ENCODE measurements around the gene NAPG. TPM values are rescaled to one million over a fixed set of nuclear protein-coding genes. Genes with fewer than 3 reads are reported as not detected.
"Not testable (repeated sequence)": the region's sequence is repeated elsewhere in the genome, so short reads cannot be mapped to it uniquely, and the experiment has no call there.

NAPG gene
- total and polyA plus RNA-seq, 5 donors, result 17.6 to 45.8 (median 31.0) TPM

- 45% methylated on average over 5 of the region's 5 CpGs for WGBS
- ATAC-seq (no peak), DNase-seq (no peak)
- Histone ChIP-seq H3K9me3 (ENCODE audit: control insufficient read depth, low read length) (no peaks in the 10 kb centered on the region), H3K27me3 (ENCODE audit: control insufficient read depth, insufficient read depth) (no peaks in the 10 kb centered on the region), H3K4me3 (ENCODE audit: low read length) (no peak overlapping the region), H3K27ac (ENCODE audit: low read length) (no peak overlapping the region), H3K4me1 (ENCODE audit: control insufficient read depth, insufficient read depth, low read length) (no peaks in the 10 kb centered on the region)
- intact Hi-C loops (cut with DNase I), result loop anchor here in 1 of 4 donors (5.0 to 10.0 kb wide), 2 partner anchors 589 to 981 kb away; no protein-coding TSS in a partner anchor
These were observed 40.0 kb downstream of the NAPG start for GRCh38 chr18:10565835-10566234.

DNA sequence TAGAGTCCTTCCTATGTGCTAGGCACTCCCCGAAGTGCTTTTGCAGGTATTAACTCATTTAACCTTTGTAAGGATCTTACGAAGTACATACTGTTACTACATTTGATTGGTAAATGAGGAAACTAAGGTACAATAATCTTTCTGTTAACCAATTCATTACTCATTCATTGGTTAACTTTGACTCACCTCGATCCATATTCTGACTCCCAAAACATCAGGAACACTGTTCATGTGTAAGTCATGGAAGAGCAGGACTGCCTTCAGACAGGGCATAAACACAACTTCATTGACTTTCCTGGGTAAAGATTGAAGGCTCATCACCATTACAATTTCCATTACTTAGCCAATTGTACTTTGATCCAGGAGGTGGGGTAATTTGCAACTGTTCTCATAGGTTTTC is 40.6 kb downstream of the NAPG start:
- Histone ChIP-seq H3K27ac (ENCODE audit: low read length) (no peak overlapping the region), H3K27me3 (ENCODE audit: control insufficient read depth, insufficient read depth) (no peaks in the 10 kb centered on the region), H3K9me3 (ENCODE audit: control insufficient read depth, low read length) (no peaks in the 10 kb centered on the region), H3K4me3 (ENCODE audit: low read length) (no peak overlapping the region), H3K4me1 (ENCODE audit: control insufficient read depth, insufficient read depth, low read length) (no peaks in the 10 kb centered on the region)
- DNase-seq, result no peak
- ATAC-seq, result no peak
- WGBS, result 91% methylated on average over 3 of the region's 3 CpGs
- intact Hi-C loops (cut with DNase I), result loop anchor here in 1 of 4 donors (5.0 to 10.0 kb wide), 2 partner anchors 588 to 981 kb away; no protein-coding TSS in a partner anchor

DNA sequence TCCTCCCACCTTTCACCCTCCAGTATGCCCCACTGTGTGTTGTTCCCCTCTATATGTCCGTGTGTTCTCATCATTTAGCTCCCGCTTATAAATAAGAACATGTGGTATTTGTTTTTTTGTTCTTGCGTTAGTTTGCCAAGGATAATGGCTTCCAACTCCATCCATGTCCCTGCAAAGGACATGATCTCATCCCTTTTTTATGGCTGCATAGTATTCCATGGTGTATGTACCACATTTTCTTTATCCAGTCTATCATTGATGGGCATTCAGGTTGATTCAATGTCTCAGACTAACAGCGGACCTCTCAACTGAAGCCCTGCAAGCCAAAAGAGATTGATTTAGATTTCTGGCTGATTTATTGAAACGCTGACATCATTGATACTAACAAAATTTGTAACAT is 44.1 kb downstream of the NAPG start:
- not testable (repeated sequence) for H3K4me3 ChIP-seq (ENCODE audit: low read length); H3K27me3 ChIP-seq (ENCODE audit: control insufficient read depth, insufficient read depth); H3K4me1 ChIP-seq (ENCODE audit: control insufficient read depth, insufficient read depth, low read length); ATAC-seq; H3K9me3 ChIP-seq (ENCODE audit: control insufficient read depth, low read length); DNase-seq; H3K27ac ChIP-seq (ENCODE audit: low read length)
- intact Hi-C loops (cut with DNase I), result loop anchor here in 1 of 4 donors (5.0 to 10.0 kb wide), 2 partner anchors 585 to 977 kb away; no protein-coding TSS in a partner anchor
- WGBS, result 89% methylated on average over 5 of the region's 5 CpGs

DNA sequence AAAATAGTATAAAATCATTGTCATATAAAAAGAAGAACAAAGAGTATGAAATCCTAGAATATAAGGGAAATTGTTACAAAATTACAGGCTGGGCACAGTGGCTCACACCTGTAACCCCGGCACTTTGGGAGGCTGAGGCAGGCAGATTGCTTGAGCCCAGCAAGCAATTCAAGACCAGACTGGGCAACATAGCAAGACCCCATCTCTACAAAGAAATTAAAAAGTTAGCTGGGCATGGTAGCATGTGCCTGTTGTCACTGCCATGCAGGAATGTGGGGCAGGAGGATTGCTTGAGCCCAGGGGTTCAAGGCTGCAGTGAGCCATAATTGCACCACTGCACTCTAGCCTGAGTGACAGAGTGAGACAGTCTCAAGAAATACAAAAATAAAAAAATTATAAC is 44.8 kb downstream of the NAPG start:
- 94% methylated on average over 1 of the region's 1 CpG for WGBS
- no peak for ATAC-seq
- Histone ChIP-seq H3K9me3 (ENCODE audit: control insufficient read depth, low read length) (no peaks in the 10 kb centered on the region), H3K27ac (ENCODE audit: low read length) (no peak overlapping the region), H3K27me3 (ENCODE audit: control insufficient read depth, insufficient read depth) (no peaks in the 10 kb centered on the region), H3K4me1 (ENCODE audit: control insufficient read depth, insufficient read depth, low read length) (no peaks in the 10 kb centered on the region), H3K4me3 (ENCODE audit: low read length) (no peak overlapping the region)
- intact Hi-C loops (cut with DNase I), result no loop called here
- no peak for DNase-seq

- WGBS, result 53% methylated on average over 2 of the region's 2 CpGs
- H3K27me3 ChIP-seq (ENCODE audit: control insufficient read depth, insufficient read depth), result no peaks in the 10 kb centered on the region
- H3K9me3 ChIP-seq (ENCODE audit: control insufficient read depth, low read length), result no peaks in the 10 kb centered on the region
- no peaks in the 10 kb centered on the region for H3K4me1 ChIP-seq (ENCODE audit: control insufficient read depth, insufficient read depth, low read length)
- H3K4me3 ChIP-seq (ENCODE audit: low read length), result no peak overlapping the region
- no peak for DNase-seq
- no peak for ATAC-seq
- H3K27ac ChIP-seq (ENCODE audit: low read length), result no peak overlapping the region
- intact Hi-C loops (cut with DNase I), result no loop called here
These were observed 45.7 kb downstream of the NAPG start for GRCh38 chr18:10571537-10571936.

DNA sequence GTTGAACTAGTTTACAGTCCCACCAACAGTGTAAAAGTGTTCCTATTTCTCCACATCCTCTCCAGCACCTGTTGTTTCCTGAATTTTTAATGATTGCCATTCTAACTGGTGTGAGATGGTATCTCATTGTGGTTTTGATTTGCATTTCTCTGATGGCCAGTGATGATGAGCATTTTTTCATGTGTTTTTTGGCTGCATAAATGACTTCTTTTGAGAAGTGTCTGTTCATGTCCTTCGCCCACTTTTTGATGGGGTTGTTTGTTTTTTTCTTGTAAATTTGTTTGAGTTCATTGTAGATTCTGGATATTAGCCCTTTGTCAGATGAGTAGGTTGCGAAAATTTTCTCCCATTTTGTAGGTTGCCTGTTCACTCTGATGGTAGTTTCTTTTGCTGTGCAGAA is 47.4 kb downstream of the NAPG start:
- H3K27me3 ChIP-seq (ENCODE audit: control insufficient read depth, insufficient read depth); H3K9me3 ChIP-seq (ENCODE audit: control insufficient read depth, low read length); intact Hi-C loops (cut with DNase I); H3K4me1 ChIP-seq (ENCODE audit: control insufficient read depth, insufficient read depth, low read length); ATAC-seq; H3K27ac ChIP-seq (ENCODE audit: low read length); DNase-seq; H3K4me3 ChIP-seq (ENCODE audit: low read length): not testable (repeated sequence)
- WGBS, result 80% methylated on average over 1 of the region's 2 CpGs

GRCh38 chr18:10574412-10574811 is 48.6 kb downstream of the NAPG start:
- H3K4me1 ChIP-seq (ENCODE audit: control insufficient read depth, insufficient read depth, low read length); H3K9me3 ChIP-seq (ENCODE audit: control insufficient read depth, low read length); intact Hi-C loops (cut with DNase I); H3K27me3 ChIP-seq (ENCODE audit: control insufficient read depth, insufficient read depth); DNase-seq; H3K27ac ChIP-seq (ENCODE audit: low read length); H3K4me3 ChIP-seq (ENCODE audit: low read length); ATAC-seq: not testable (repeated sequence)
- 47% methylated on average over 2 of the region's 2 CpGs for WGBS

GRCh38 chr18:10577842-10578572 is 52.2 kb downstream of the NAPG start:
- intact Hi-C loops (cut with DNase I); H3K9me3 ChIP-seq (ENCODE audit: control insufficient read depth, low read length); H3K27ac ChIP-seq (ENCODE audit: low read length); H3K4me3 ChIP-seq (ENCODE audit: low read length); DNase-seq; ATAC-seq; H3K27me3 ChIP-seq (ENCODE audit: control insufficient read depth, insufficient read depth); H3K4me1 ChIP-seq (ENCODE audit: control insufficient read depth, insufficient read depth, low read length): not testable (repeated sequence)
- 88% methylated on average over 25 of the region's 25 CpGs for WGBS

DNA sequence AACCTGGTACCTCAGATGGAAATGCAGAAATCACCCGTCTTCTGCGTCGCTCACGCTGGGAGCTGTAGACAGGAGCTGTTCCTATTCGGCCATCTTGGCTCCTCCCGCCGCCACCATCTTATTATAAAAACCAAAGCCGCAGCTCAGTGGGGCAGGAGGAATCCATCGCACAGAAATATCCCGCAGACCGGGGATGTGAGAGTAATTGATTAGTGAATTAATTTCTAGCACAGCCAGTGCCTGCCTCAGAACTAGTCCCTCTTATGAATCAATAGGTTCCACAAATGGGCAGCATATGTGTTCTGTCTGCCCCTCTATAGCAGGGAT is 52.7 kb downstream of the NAPG start:
- H3K4me1 ChIP-seq (ENCODE audit: control insufficient read depth, insufficient read depth, low read length); ATAC-seq; H3K27ac ChIP-seq (ENCODE audit: low read length); H3K27me3 ChIP-seq (ENCODE audit: control insufficient read depth, insufficient read depth); H3K9me3 ChIP-seq (ENCODE audit: control insufficient read depth, low read length); H3K4me3 ChIP-seq (ENCODE audit: low read length); intact Hi-C loops (cut with DNase I); DNase-seq: not testable (repeated sequence)
- 94% methylated on average over 11 of the region's 11 CpGs for WGBS

DNA sequence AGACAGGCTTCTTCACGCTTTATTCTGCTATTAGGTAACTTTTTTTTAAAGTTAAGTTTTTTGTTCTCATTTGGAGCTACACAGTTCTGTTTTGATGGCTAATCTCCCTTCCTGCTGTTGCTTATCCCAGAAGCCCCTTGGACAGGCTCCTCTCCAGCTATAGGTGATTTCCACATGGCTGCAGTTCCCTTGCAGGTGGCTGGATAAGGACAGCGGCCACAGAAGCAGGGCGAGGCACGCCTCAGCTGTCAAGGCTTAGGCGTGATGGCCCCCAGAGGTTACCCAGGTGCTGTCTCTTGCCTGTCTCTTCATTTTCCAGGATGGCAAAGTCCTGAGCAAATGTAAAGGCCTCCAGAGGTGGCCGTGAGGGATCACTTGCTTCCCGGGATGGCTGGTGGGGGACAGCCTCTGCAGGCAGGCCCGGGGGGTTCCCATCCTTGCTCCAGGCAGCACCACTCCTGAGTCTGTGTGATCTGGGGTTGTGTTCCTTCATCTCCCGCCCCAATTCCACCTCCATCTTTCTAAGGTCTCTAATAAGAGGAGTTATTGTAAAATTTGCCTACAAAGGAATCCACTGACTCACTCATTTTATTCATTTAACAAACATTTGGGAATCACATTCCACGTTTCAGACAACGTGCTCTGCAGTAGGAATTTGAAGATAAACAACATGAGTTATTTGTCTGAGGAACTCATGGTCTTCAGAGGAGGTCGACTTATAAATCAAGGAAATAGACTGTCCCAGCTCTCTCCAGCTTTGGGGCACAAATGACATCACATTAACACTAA is 53.4 kb downstream of the NAPG start:
- Histone ChIP-seq H3K27me3 (ENCODE audit: control insufficient read depth, insufficient read depth) (no peaks in the 10 kb centered on the region), H3K9me3 (ENCODE audit: control insufficient read depth, low read length) (no peaks in the 10 kb centered on the region), H3K4me3 (ENCODE audit: low read length) (no peak overlapping the region), H3K4me1 (ENCODE audit: control insufficient read depth, insufficient read depth, low read length) (no peaks in the 10 kb centered on the region), H3K27ac (ENCODE audit: low read length) (no peak overlapping the region)
- ATAC-seq, result no peak
- DNase-seq, result no peak
- intact Hi-C loops (cut with DNase I), result no loop called here
- WGBS, result 81% methylated on average over 12 of the region's 12 CpGs

DNA sequence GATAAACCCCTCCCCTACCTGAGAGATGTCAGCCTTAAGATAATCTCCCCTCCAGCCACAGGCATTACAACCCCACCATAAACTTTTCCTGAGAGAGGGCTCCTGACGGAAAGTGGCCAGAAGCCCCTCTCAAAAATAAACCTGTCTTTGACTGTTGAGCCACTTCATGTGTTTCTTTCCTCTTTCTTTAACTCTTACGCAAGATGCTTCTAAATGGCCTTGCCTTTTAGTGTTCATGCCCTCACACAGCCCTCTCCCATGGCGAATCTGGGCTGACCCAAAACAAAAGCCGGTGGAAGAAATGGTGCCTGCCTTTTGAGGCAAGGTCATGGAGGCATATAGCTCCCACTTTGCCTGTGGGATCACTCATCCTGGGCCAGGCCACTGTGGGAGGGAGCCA is 54.4 kb downstream of the NAPG start:
- Histone ChIP-seq H3K27me3 (ENCODE audit: control insufficient read depth, insufficient read depth) (no peaks in the 10 kb centered on the region), H3K4me3 (ENCODE audit: low read length) (no peak overlapping the region), H3K27ac (ENCODE audit: low read length) (no peak overlapping the region), H3K4me1 (ENCODE audit: control insufficient read depth, insufficient read depth, low read length) (no peaks in the 10 kb centered on the region), H3K9me3 (ENCODE audit: control insufficient read depth, low read length) (no peaks in the 10 kb centered on the region)
- ATAC-seq, result no peak
- intact Hi-C loops (cut with DNase I), result no loop called here
- no peak for DNase-seq
- 96% methylated on average over 4 of the region's 4 CpGs for WGBS
